GM18858 (cell line): ENCODE measurements around the gene TBC1D4.
"Not testable (repeated sequence)": the region's sequence is repeated elsewhere in the genome, so short reads cannot be mapped to it uniquely, and the experiment has no call there.

ENCODE experiments used
- ATAC-seq: cut with Tn5 transposase; IDR thresholded peaks from one replicate; pipeline ENCODE4 v1.9.1; 2021; ENCODE audit not compliant: unreplicated experiment

TBC1D4 gene

DNA sequence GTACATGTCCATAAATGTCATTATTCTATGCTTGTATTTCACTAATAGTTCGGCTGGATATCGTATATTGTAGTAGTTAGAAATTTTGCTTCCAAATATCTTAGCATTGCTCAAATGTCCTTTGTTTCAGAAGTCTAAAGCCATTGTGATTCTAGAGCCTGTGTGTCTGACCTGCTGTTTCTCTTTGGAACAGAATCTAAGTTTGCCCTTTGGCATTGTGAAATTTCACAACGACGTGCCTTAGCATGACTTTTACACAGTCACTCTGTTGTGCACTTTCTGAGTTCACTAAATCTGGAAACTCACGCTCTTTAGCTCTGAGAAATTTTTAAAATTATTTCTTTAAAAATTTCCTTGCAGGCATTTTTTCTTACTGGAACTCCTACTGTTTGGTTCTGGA lies 152.2 kb downstream of the TBC1D4 start:
- no peak for ATAC-seq

GRCh38 chr13:75329097-75329496 lies 152.9 kb downstream of the TBC1D4 start:
- ATAC-seq, result no peak

GRCh38 chr13:75327135-75327510 lies 154.8 kb downstream of the TBC1D4 start:
- no peak for ATAC-seq

DNA sequence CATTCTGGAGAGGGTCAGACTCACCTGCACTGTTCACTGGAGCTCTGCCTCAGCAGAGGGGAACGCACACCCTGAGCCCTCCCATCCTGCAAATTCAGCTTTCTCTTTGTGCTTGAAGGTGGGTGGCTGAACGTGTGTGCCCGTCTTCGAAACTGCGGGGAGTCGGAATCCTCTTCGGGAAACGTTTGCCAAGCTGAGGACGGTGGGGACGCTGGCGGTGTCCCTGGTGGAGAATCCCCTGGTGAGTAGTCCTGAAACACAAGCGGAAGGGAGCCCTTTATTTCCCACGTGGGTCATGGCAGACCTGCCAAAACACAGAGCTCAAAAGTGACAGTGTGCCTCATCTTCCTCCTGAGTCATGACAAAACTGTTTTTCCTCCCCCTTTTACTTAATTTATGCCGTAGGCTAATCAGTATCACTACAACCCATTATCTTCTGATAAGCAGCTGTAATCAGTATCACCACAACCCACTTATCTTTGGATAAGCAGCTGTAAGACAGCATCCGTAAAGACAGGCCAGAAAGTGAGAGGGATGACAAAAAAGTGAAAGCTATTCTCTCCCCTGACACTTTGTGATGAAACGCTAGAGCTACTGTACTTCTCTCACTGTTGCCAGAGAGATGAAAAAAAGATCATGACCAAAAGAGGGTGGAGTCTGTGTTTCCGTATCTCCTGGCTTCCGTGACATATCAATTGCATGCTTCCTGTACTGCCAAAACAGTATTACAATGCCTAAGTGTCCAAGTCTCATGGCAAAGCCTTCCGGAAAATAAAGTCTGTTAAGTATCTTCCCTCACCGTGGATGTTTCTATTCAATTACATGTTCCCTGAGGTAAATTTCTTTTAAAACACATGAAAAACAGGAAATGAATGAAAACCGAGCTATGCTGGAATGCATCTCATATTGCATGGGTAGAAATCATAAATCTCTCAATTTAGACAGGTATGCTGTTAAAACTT lies 155.5 kb downstream of the TBC1D4 start:
- ATAC-seq, result peak; percentile 95

- no peak for ATAC-seq
Measured at GRCh38 chr13:75325711-75326110, 156.3 kb downstream of the TBC1D4 start.

GRCh38 chr13:75324413-75324940 lies 157.5 kb downstream of the TBC1D4 start:
- no peak for ATAC-seq

GRCh38 chr13:75321084-75321483 lies 160.9 kb downstream of the TBC1D4 start:
- no peak for ATAC-seq

DNA sequence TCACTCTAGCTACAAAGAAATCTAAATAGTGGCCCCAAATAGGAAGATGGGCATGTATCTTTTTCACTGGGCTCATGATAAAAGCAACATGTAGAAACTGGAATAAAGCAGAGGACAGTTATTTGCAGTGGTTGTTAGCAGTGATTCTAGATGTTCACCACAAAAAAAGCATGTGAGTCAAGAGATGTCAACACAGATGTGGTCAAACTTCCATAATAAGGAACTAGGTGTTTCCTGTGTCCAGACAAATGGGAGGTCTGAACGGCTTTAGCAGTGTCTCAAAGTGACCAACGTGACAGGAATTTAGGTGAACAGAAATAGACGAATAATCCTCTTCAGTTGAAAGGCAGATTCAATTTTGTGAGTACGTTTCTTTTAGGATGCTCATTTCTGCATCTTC lies 162.7 kb downstream of the TBC1D4 start:
- ATAC-seq, result no peak

DNA sequence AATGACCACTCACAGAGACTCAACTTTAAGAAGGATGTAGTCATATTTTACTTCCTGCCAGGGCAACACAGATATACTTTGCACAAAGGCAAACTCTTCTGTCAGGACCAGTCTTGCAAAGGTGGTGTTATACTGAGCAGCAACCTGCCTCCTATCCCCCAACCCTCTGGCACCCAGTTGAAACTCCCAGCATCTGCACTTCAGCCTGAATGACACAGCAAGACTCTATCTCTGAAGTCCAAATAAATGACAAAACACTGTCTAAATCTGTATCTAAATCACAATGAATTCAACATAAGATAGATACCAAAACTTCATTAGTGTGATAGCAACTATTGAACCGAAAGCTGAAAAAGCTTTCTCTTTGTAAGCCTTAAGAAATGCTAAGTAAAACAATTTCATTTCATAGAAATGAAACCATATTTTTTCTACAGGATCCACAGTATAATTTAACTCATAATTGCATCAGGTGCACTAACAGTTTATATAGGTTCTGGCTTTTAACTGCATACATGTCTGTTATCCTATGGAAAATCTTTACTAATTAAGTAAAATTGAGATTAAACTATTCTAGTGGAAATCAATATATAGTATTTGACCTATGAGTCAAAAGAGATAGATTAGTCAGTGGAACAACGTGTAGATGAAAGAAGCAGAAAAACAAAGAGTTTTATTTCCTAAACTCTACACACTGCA lies 163.7 kb downstream of the TBC1D4 start:
- ATAC-seq, result no peak

- ATAC-seq, result no peak
Measured at GRCh38 chr13:75316427-75316826, 165.5 kb downstream of the TBC1D4 start.

GRCh38 chr13:75312884-75313520 lies 169.0 kb downstream of the TBC1D4 start:
- peak; percentile 50 for ATAC-seq

DNA sequence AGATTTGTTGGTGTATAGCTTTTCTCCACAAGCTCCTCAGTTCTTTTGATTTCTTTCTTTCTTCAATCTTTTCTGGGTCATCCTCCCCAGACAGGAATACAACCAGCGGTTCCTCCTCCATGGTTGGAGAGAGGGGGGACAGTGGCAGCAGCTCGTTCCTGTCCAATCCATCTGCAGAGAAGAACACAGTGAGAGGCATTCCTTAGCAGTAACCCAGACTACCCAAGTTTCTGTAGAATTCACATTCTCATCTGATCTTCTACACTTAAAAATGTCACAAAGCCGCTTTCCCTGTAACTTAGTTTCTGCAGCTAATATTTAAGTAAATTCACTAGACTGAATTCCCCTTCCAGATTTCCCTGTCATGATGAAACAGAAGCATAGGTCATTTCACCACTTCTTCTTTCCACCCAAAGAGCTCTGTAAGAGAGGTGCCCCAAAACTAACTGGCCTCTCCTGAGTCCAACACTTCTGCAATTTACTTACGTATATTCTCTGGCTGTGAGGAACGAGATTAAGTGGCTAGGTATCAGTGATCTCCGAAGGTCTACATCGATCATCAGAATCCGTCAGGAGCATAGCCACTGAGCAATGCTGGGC lies 171.9 kb downstream of the TBC1D4 start:
- ATAC-seq, result no peak

DNA sequence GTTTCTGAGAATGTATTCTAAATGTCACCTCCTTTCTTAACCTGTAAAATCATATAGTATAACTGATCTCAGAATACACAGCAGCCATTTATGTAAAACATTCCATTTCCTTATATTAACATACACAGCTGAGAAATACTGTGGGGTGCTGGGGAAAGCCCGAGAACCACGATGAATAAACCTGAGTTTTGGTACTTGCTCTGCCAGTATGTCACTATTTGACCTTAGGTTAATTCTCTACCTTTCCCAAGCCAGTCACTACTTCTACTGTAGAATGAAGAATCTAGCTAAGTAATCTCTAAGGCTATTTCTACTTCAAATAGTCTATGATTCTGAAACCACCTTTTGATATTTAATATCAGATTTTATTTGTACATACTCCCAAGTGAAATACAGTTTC lies 173.7 kb downstream of the TBC1D4 start:
- ATAC-seq, result peak; percentile 59

DNA sequence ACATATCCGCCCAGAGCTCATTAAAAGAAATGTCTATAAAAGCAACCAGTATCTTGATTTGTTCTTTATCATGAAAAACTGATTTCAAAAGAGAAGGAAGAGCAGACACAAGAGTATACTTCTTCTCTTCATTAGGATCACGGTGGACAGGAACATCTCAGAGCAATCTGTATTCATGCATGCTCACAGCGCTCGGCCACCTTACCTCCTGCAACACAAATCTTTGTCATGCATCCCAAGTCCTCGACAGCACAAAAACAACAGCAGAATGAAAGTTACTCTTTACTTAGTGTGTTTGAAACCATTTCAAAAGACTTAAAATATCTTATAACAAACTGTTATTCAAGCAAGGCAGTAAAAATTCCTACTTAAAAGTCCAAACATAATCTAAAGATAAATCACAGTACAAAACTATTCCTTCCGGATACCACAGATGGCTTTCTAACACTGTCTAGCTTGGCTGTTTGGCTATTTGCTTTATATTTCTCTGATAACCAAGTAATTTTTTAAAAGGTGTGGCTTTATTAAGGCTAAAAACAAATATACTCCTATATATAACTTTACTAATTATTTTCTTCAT lies 174.5 kb downstream of the TBC1D4 start:
- ATAC-seq, result no peak

DNA sequence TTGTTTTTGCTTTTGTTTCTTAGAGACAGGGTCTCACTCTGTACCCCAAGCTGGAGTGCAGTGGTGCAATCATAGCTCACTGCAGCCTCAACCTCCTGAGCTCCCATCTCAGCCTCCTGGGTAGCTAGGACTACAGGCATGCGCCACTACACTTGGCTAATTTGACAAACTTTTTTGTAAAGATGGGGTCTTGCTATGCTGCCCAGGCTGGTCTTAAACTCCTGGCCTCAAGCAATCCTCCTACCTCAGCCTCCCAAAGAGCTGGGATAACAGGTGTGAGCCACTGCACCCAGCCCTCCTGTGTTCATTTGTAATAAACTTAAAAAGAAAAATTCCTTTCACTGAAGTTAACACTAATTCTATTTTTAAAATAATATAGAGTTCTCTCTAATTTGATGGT lies 175.0 kb downstream of the TBC1D4 start:
- not testable (repeated sequence) for ATAC-seq

DNA sequence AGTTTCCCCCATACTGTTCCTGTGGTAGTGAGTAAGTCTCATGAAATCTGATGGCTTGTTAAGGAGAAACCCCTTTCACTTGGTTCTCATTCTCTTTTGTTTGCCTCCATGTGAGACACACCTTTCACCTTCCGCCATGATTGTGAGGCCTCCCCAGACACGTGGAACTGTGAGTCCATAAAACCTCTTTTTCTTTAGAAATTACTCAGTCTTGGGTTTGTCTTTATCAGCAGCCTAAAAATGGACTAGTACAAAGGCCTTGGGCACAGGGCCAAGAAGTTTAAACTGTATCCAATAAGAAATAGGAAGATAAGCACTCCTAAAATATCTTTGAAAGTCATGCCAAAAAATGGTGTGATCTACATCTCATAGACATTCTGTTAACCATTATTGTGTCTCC lies 176.9 kb downstream of the TBC1D4 start:
- ATAC-seq, result no peak

- no peak for ATAC-seq
Measured at GRCh38 chr13:75303263-75303662, 178.7 kb downstream of the TBC1D4 start.

GRCh38 chr13:75302071-75302698 lies 179.8 kb downstream of the TBC1D4 start:
- no peak for ATAC-seq

- ATAC-seq, result peak; percentile 78
Measured at GRCh38 chr13:75299913-75300862, 181.8 kb downstream of the TBC1D4 start.
